IPS DF 6.9 (cell line): ENCODE measurements around the gene DOCK7.
"Not testable (repeated sequence)": the region's sequence is repeated elsewhere in the genome, so short reads cannot be mapped to it uniquely, and the experiment has no call there.

Experiments
- DNase-seq: peaks from one replicate; pipeline ENCODE4 v3.0.0-alpha.2; 2013; ENCODE audit warnings: low read depth, low spot score
- H3K27ac ChIP-seq: one replicate; pipeline ENCODE4 v1.5.1; 2013; ENCODE audit warnings: low read length, control low read depth
- H3K27me3 ChIP-seq: 2 replicates; pipeline ENCODE4 v1.6.1; 2013; ENCODE audit warnings: mild to moderate bottlenecking, low read length; ENCODE audit not compliant: control insufficient read depth, insufficient read depth
- H3K36me3 ChIP-seq: 2 replicates; pipeline ENCODE4 v1.6.1; 2013; ENCODE audit warnings: low read length; ENCODE audit not compliant: control insufficient read depth, insufficient read depth
- H3K4me1 ChIP-seq: 2 replicates; pipeline ENCODE4 v1.6.1; 2013; ENCODE audit warnings: low read length; ENCODE audit not compliant: control insufficient read depth, insufficient read depth
- H3K4me3 ChIP-seq: 2 replicates; pipeline ENCODE4 v1.5.1; 2013; ENCODE audit warnings: mild to moderate bottlenecking, low read length
- H3K9me3 ChIP-seq: 2 replicates; pipeline ENCODE4 v1.6.1; 2013; ENCODE audit warnings: low read length, inconsistent platforms; ENCODE audit not compliant: control insufficient read depth, insufficient read depth
- WGBS: extraction: QIAGEN DNeasy Blood & Tissue Kit; methylation state at CpG from one replicate; pipeline ENCODE4 v1.1.7; 2013; ENCODE audit warnings: mixed read lengths, missing lambda C conversion rate; ENCODE audit not compliant: insufficient read length, insufficient coverage; 5-methylcytosine and 5-hydroxymethylcytosine counted together

DOCK7 gene

GRCh38 chr1:62720946-62721554 is 32.9 kb upstream of the DOCK7 start:
- Histone ChIP-seq H3K4me1 (no peaks in the 10 kb centered on the region), H3K27ac (no peak overlapping the region), H3K27me3 (no peaks in the 10 kb centered on the region), H3K9me3 (no peaks in the 10 kb centered on the region), H3K36me3 (no peaks in the 10 kb centered on the region), H3K4me3 (no peak overlapping the region)
- no CpG with 5 or more reads among the region's 4 CpGs for WGBS
- no peak for DNase-seq

- not testable (repeated sequence) for H3K9me3 ChIP-seq, H3K4me3 ChIP-seq, H3K27ac ChIP-seq, H3K27me3 ChIP-seq, H3K36me3 ChIP-seq, DNase-seq, H3K4me1 ChIP-seq
- WGBS: no CpG with 5 or more reads among the region's 2 CpGs
These were observed 30.2 kb upstream of the DOCK7 start for GRCh38 chr1:62718400-62718799.

GRCh38 chr1:62717483-62717882 is 29.3 kb upstream of the DOCK7 start:
- Histone ChIP-seq H3K4me1 (no peaks in the 10 kb centered on the region), H3K27me3 (no peaks in the 10 kb centered on the region), H3K36me3 (no peaks in the 10 kb centered on the region), H3K9me3 (no peaks in the 10 kb centered on the region), H3K27ac (no peak overlapping the region), H3K4me3 (no peak overlapping the region)
- no peak for DNase-seq
- 89% methylated on average over 1 of the region's 6 CpGs for WGBS

GRCh38 chr1:62716397-62716796 is 28.2 kb upstream of the DOCK7 start:
- Histone ChIP-seq H3K4me1 (no peaks in the 10 kb centered on the region), H3K4me3 (no peak overlapping the region), H3K36me3 (no peaks in the 10 kb centered on the region), H3K27me3 (no peaks in the 10 kb centered on the region), H3K9me3 (no peaks in the 10 kb centered on the region), H3K27ac (no peak overlapping the region)
- no peak for DNase-seq
- no CpG with 5 or more reads among the region's 3 CpGs for WGBS

- no peaks in the 10 kb centered on the region for H3K27me3 ChIP-seq
- H3K4me1 ChIP-seq: no peaks in the 10 kb centered on the region
- no peaks in the 10 kb centered on the region for H3K9me3 ChIP-seq
- no CpG with 5 or more reads among the region's 3 CpGs for WGBS
- no peak for DNase-seq
- no peak overlapping the region for H3K4me3 ChIP-seq
- no peaks in the 10 kb centered on the region for H3K36me3 ChIP-seq
- H3K27ac ChIP-seq: no peak overlapping the region
These were observed 24.4 kb upstream of the DOCK7 start for GRCh38 chr1:62712336-62713243.

- no peak overlapping the region for H3K4me3 ChIP-seq
- no peak for DNase-seq
- H3K27me3 ChIP-seq: no peaks in the 10 kb centered on the region
- H3K27ac ChIP-seq: no peak overlapping the region
- no peaks in the 10 kb centered on the region for H3K4me1 ChIP-seq
- H3K36me3 ChIP-seq: no peaks in the 10 kb centered on the region
- no CpG with 5 or more reads among the region's 2 CpGs for WGBS
- H3K9me3 ChIP-seq: no peaks in the 10 kb centered on the region
These were observed 19.5 kb upstream of the DOCK7 start for GRCh38 chr1:62707744-62708120.

- H3K9me3 ChIP-seq: no peaks in the 10 kb centered on the region
- no CpG with 5 or more reads among the region's 7 CpGs for WGBS
- no peak overlapping the region for H3K27ac ChIP-seq
- DNase-seq: no peak
- no peaks in the 10 kb centered on the region for H3K4me1 ChIP-seq
- no peaks in the 10 kb centered on the region for H3K27me3 ChIP-seq
- no peaks in the 10 kb centered on the region for H3K36me3 ChIP-seq
- H3K4me3 ChIP-seq: no peak overlapping the region
These were observed 19.0 kb upstream of the DOCK7 start for GRCh38 chr1:62706985-62707743.

GRCh38 chr1:62698161-62698560 is 10.0 kb upstream of the DOCK7 start:
- not testable (repeated sequence) for H3K4me3 ChIP-seq, H3K36me3 ChIP-seq, H3K27me3 ChIP-seq, DNase-seq, H3K27ac ChIP-seq, H3K4me1 ChIP-seq, H3K9me3 ChIP-seq
- WGBS: no CpG with 5 or more reads among the region's 5 CpGs

GRCh38 chr1:62694479-62694878 is 6.3 kb upstream of the DOCK7 start:
- not testable (repeated sequence) for H3K27me3 ChIP-seq, H3K4me1 ChIP-seq, H3K9me3 ChIP-seq, H3K27ac ChIP-seq, H3K36me3 ChIP-seq, H3K4me3 ChIP-seq, DNase-seq
- WGBS: no CpG with 5 or more reads among the region's 7 CpGs

- Histone ChIP-seq H3K36me3 (no peaks in the 10 kb centered on the region), H3K27ac (no peak overlapping the region), H3K9me3 (no peaks in the 10 kb centered on the region), H3K4me3 (no peak overlapping the region), H3K27me3 (no peaks in the 10 kb centered on the region), H3K4me1 (no peaks in the 10 kb centered on the region)
- DNase-seq: no peak
- WGBS: no CpG with 5 or more reads among the region's 4 CpGs
These were observed 4.9 kb upstream of the DOCK7 start for GRCh38 chr1:62693123-62693522.
